Subcutaneous abdominal adipose tissue (tissue), 5 donors: ENCODE data around the gene CDKAL1.

Experiments
- H3K27ac ChIP-seq: one replicate; pipeline ENCODE4 v1.7.0; 2013; ENCODE audit warnings: low read depth, mild to moderate bottlenecking, inconsistent platforms, low read length, moderate library complexity
- H3K27me3 ChIP-seq, 5 donors: one replicate each; pipeline ENCODE4 v1.7.0; 2013; ENCODE audit warnings: low read length in 5 of 5, inconsistent platforms in 1 of 5; ENCODE audit not compliant: control insufficient read depth in 5 of 5, insufficient read depth in 4 of 5
- H3K36me3 ChIP-seq, 5 donors: one replicate each; pipeline ENCODE4 v1.7.0; 2013; ENCODE audit warnings: low read length in 5 of 5; ENCODE audit not compliant: control insufficient read depth in 5 of 5, insufficient read depth in 5 of 5
- H3K4me1 ChIP-seq, 5 donors: one replicate each; pipeline ENCODE4 v1.7.0; 2013; ENCODE audit warnings: low read length in 5 of 5, mild to moderate bottlenecking in 3 of 5, moderate library complexity in 1 of 5; ENCODE audit not compliant: control insufficient read depth in 5 of 5, insufficient read depth in 5 of 5
- H3K4me3 ChIP-seq, 5 donors: one replicate each; pipeline ENCODE4 v1.7.0; 2013; ENCODE audit warnings: low read length in 5 of 5, low read depth in 1 of 5
- H3K9ac ChIP-seq, 5 donors: one replicate each; pipeline ENCODE4 v1.7.0; 2013; ENCODE audit warnings: low read length in 5 of 5, mild to moderate bottlenecking in 4 of 5, moderate library complexity in 3 of 5
- H3K9me3 ChIP-seq, 5 donors: one replicate each; pipeline ENCODE4 v1.7.0; 2013; ENCODE audit warnings: low read length in 5 of 5; ENCODE audit not compliant: control insufficient read depth in 5 of 5
- donor health status: healthy.
- donor health status: healthy.
- donor health status: healthy.
- donor health status: healthy.
- donor health status: healthy.

Gene CDKAL1

GRCh38 chr6:20840675-20841074 lies 306.4 kb downstream of the CDKAL1 start:
- Histone ChIP-seq H3K9ac (no peak overlapping the region), H3K9me3 (no peaks in the 10 kb centered on the region), H3K27ac (no peak overlapping the region)

GRCh38 chr6:20841806-20842205 lies 307.5 kb downstream of the CDKAL1 start:
- Histone ChIP-seq H3K4me1 (no peaks in the 10 kb centered on the region), H3K9ac (no peak overlapping the region), H3K27me3 (no peaks in the 10 kb centered on the region), H3K9me3 (no peaks in the 10 kb centered on the region), H3K27ac (no peak overlapping the region), H3K36me3 (no peaks in the 10 kb centered on the region), H3K4me3 (no peak overlapping the region)

More at GRCh38 chr6:20840675-20841074, 306.4 kb downstream of the CDKAL1 start:
- H3K36me3 ChIP-seq = no peaks in the 10 kb centered on the region
- H3K27me3 ChIP-seq = no peaks in the 10 kb centered on the region
- no peak overlapping the region for H3K4me3 ChIP-seq
- H3K4me1 ChIP-seq = no peaks in the 10 kb centered on the region

GRCh38 chr6:20845592-20845991 lies 311.3 kb downstream of the CDKAL1 start:
- Histone ChIP-seq H3K27me3 (no peaks in the 10 kb centered on the region), H3K27ac (no peak overlapping the region), H3K9ac (no peak overlapping the region), H3K36me3 (no peaks in the 10 kb centered on the region), H3K4me1 (no peaks in the 10 kb centered on the region), H3K9me3 (no peaks in the 10 kb centered on the region), H3K4me3 (no peak overlapping the region)

DNA sequence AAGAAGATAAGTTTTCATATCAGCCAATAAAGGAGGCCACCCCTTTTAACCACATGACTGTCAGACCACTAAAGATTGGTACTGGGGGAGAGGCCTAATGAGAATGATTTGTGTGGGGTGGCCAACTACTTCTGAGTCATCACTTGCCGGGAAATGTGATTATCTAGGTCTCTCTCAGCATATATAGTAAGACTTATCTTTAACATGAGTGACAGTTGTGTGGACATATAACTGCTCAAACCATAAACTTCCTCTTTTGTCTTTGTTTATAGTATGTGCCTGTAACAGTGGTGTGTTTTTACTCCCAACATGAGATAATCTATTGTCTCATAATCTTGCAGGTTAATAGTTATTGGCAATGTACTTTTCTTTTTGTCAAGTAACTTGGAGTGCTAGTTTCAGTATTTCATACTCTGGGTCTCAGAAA lies 312.4 kb downstream of the CDKAL1 start:
- Histone ChIP-seq H3K9me3 (no peaks in the 10 kb centered on the region), H3K4me1 (no peaks in the 10 kb centered on the region), H3K27ac (no peak overlapping the region), H3K9ac (no peak overlapping the region), H3K4me3 (no peak overlapping the region), H3K27me3 (no peaks in the 10 kb centered on the region), H3K36me3 (no peaks in the 10 kb centered on the region)

- no peak overlapping the region for H3K27ac ChIP-seq
- no peak overlapping the region for H3K4me3 ChIP-seq
- no peaks in the 10 kb centered on the region for H3K4me1 ChIP-seq
- no peak overlapping the region for H3K9ac ChIP-seq
- no peaks in the 10 kb centered on the region for H3K27me3 ChIP-seq
- no peaks in the 10 kb centered on the region for H3K36me3 ChIP-seq
- H3K9me3 ChIP-seq = no peaks in the 10 kb centered on the region
Measured at GRCh38 chr6:20847904-20848303, 313.6 kb downstream of the CDKAL1 start.

- Histone ChIP-seq H3K36me3 (peaks cover 0 to 4% (median 0%) of the 10 kb centered on the region in 5 donors), H3K27me3 (no peaks in the 10 kb centered on the region), H3K4me3 (no peak overlapping the region), H3K9me3 (no peaks in the 10 kb centered on the region), H3K4me1 (no peaks in the 10 kb centered on the region), H3K9ac (no peak overlapping the region), H3K27ac (no peak overlapping the region)
Measured at GRCh38 chr6:20850686-20851416, 316.6 kb downstream of the CDKAL1 start.

GRCh38 chr6:20851795-20852194 lies 317.5 kb downstream of the CDKAL1 start:
- Histone ChIP-seq H3K4me1 (no peaks in the 10 kb centered on the region), H3K27me3 (no peaks in the 10 kb centered on the region), H3K9ac (no peak overlapping the region), H3K9me3 (no peaks in the 10 kb centered on the region), H3K4me3 (no peak overlapping the region), H3K27ac (no peak overlapping the region), H3K36me3 (peaks cover 0 to 4% (median 0%) of the 10 kb centered on the region in 5 donors)

GRCh38 chr6:20853828-20854227 lies 319.6 kb downstream of the CDKAL1 start:
- H3K9me3 ChIP-seq = no peaks in the 10 kb centered on the region
- H3K27me3 ChIP-seq = no peaks in the 10 kb centered on the region
- no peak overlapping the region for H3K27ac ChIP-seq
- peaks cover 0 to 4% (median 0%) of the 10 kb centered on the region in 5 donors for H3K36me3 ChIP-seq
- no peak overlapping the region for H3K9ac ChIP-seq
- no peak overlapping the region for H3K4me3 ChIP-seq
- no peaks in the 10 kb centered on the region for H3K4me1 ChIP-seq

- Histone ChIP-seq H3K9me3 (no peaks in the 10 kb centered on the region), H3K27me3 (no peaks in the 10 kb centered on the region), H3K9ac (no peak overlapping the region), H3K36me3 (peaks cover 0 to 4% (median 0%) of the 10 kb centered on the region in 5 donors), H3K4me1 (no peaks in the 10 kb centered on the region), H3K4me3 (no peak overlapping the region), H3K27ac (no peak overlapping the region)
Measured at GRCh38 chr6:20856681-20857288, 322.5 kb downstream of the CDKAL1 start.

GRCh38 chr6:20861481-20861880 lies 327.2 kb downstream of the CDKAL1 start:
- Histone ChIP-seq H3K4me1 (no peaks in the 10 kb centered on the region), H3K27ac (no peak overlapping the region), H3K9me3 (no peaks in the 10 kb centered on the region), H3K9ac (no peak overlapping the region), H3K36me3 (no peaks in the 10 kb centered on the region), H3K27me3 (no peaks in the 10 kb centered on the region), H3K4me3 (no peak overlapping the region)
